HS-27A (cell line): ENCODE results near the gene MAP3K2.
"Not testable (repeated sequence)": the region's sequence is repeated elsewhere in the genome, so short reads cannot be mapped to it uniquely, and the experiment has no call there.

Experiments used
- DNase-seq: peaks from one replicate; pipeline ENCODE4 v3.0.0-alpha.2; 2012; ENCODE audit warnings: low read depth, missing footprints

MAP3K2 gene

GRCh38 chr2:127420039-127420864 lies 32.5 kb upstream of the MAP3K2 start:
- DNase-seq = no peak

GRCh38 chr2:127419448-127420038 lies 31.8 kb upstream of the MAP3K2 start:
- DNase-seq = no peak

GRCh38 chr2:127419112-127419430 lies 31.3 kb upstream of the MAP3K2 start:
- no peak for DNase-seq

GRCh38 chr2:127418300-127419111 lies 30.7 kb upstream of the MAP3K2 start, which contains the start of gene PROC:
Gene PROC, plus strand, starts transcription at chr2:127418427. Its CDS starts 1,516 bp downstream, at chr2:127419943.
- DNase-seq = no peak

GRCh38 chr2:127417406-127417805 lies 29.6 kb upstream of the MAP3K2 start:
- no peak for DNase-seq

- DNase-seq = no peak
These were observed 28.8 kb upstream of the MAP3K2 start for GRCh38 chr2:127416506-127417001.

GRCh38 chr2:127415593-127416505 lies 28.1 kb upstream of the MAP3K2 start:
- no peak for DNase-seq

GRCh38 chr2:127414638-127415592 lies 27.1 kb upstream of the MAP3K2 start:
- DNase-seq = no peak

GRCh38 chr2:127413782-127414637 lies 26.2 kb upstream of the MAP3K2 start:
- peak; percentile 64 for DNase-seq

- no peak for DNase-seq
These were observed 25.4 kb upstream of the MAP3K2 start for GRCh38 chr2:127413200-127413599.

- DNase-seq = no peak
These were observed 24.0 kb upstream of the MAP3K2 start for GRCh38 chr2:127411653-127412369.

GRCh38 chr2:127410871-127411652 lies 23.3 kb upstream of the MAP3K2 start:
- peak; percentile 81 for DNase-seq

GRCh38 chr2:127409716-127410115 lies 21.9 kb upstream of the MAP3K2 start:
- not testable (repeated sequence) for DNase-seq

GRCh38 chr2:127408807-127409099 lies 21.0 kb upstream of the MAP3K2 start:
- DNase-seq = no peak

GRCh38 chr2:127408004-127408806 lies 20.4 kb upstream of the MAP3K2 start:
- DNase-seq = peak; percentile 94

- no peak for DNase-seq
These were observed 19.9 kb upstream of the MAP3K2 start for GRCh38 chr2:127407661-127408003.

- DNase-seq = no peak
These were observed 19.3 kb upstream of the MAP3K2 start for GRCh38 chr2:127407091-127407490.
